Pancreas (tissue), 10 donors: Measurements from ENCODE around the gene PTCH2. TPM values are rescaled to one million over a fixed set of nuclear protein-coding genes. Genes with fewer than 3 reads are reported as not detected.

Source experiments
- ATAC-seq, 4 donors: fragments of 200-7000 bp; cut with Tn5 transposase; one replicate each; pipeline versions ENCODE4 v1.8.0 to v1.9.1; 2020; ENCODE audit warnings: mild to moderate bottlenecking in 4 of 4, moderate library complexity in 4 of 4
- DNase-seq, 6 donors: peaks; one replicate each; pipeline ENCODE4 v3.0.0-alpha.2; 2020
- FAIRE-seq: peaks from 2 replicates; lab custom pipeline; 2012; peaks lifted over from hg19 to GRCh38; lab: Jason Lieb, UNC
- H3K27ac ChIP-seq, 4 donors: fragments of 200-600 bp; sonication (generic); 1 replicate in 3 of 4; 2 replicates in 1 of 4; pipeline versions ENCODE4 v1.5.0 to v1.8.0; 2020
- H3K27me3 ChIP-seq, 4 donors: fragments of 200-600 bp; one replicate each; pipeline ENCODE4 v1.8.0; 2021
- H3K36me3 ChIP-seq, 3 donors: fragments of 200-600 bp; sonication (generic) in 1 of 3; one replicate each; pipeline versions ENCODE4 v1.5.0 to v1.8.0; 2020 to 2021
- H3K4me1 ChIP-seq, 3 donors: fragments of 200-600 bp; one replicate each; pipeline ENCODE4 v1.8.0; 2021
- H3K4me3 ChIP-seq, 4 donors: fragments of 200-600 bp; sonication (generic) in 2 of 4; one replicate each; pipeline versions ENCODE4 v1.5.0 to v1.8.0; 2020 to 2021
- H3K9me3 ChIP-seq, 4 donors: fragments of 200-600 bp; one replicate each; pipeline ENCODE4 v1.8.0; 2021
- CTCF ChIP-seq, 4 donors: fragments of 200-600 bp; sonication (generic) in 3 of 4; IDR thresholded peaks; one replicate each; pipeline versions ENCODE4 v1.5.0 to v1.8.0; 2021; ENCODE audit warnings: antibody characterized with exemption in 4 of 4
- WGBS, 2 donors: extraction: QIAGEN DNeasy Blood & Tissue Kit; methylation state at CpG; one replicate each; pipeline ENCODE4 v1.1.7; 2013; 5-methylcytosine and 5-hydroxymethylcytosine counted together
- intact Hi-C, 3 donors: fragments of 100-400 bp; cut with DNase I; formaldehyde crosslinking; loops; one replicate each; pipeline versions ENCODE4 v1.11.1 to v1.14.2; 2022
- polyA plus RNA-seq, 2 donors: library from polyadenylated mRNA; stranded (reverse); fragments of 200-250 nt; gene quantifications; one replicate each; pipeline ENCODE4 v1.2.3, GENCODE V29; 2013
- total RNA-seq, 6 donors: library from RNA; stranded (reverse); fragmentation: NEBNext Ultra II Directional in 4 of 6; extraction: Animal tissue kit (Norgen Biotek cat#: 25700) in 4 of 6; gene quantifications; one replicate each; pipeline versions ENCODE4 v1.2.1 to v1.2.4, GENCODE V29; 2021 to 2023
- donor health status: healthy with polysubstance abuse.
- donor health status: DM: no; HTN: no; CAD: no; lungs with moderate emphysema.
- donor health status: DM: no; HTN: no; CAD: no.
- donor health status: control.
- donor health status: control.
- donor health status: Bipolar disorder and iron deficiency.
- donor health status: DM: yes; HTN: yes; CAD: no.
- donor health status: DM: no; HTN: no; CAD: no.
- donor health status: DM: no; HTN: no; CAD: no.
- donor health status: DM: yes; HTN: yes; CAD: no.

Gene PTCH2
- total and polyA plus RNA-seq, 8 donors, result 0.16 to 1.8 (median 0.38) TPM

GRCh38 chr1:44803062-44803311 is 40.1 kb downstream of the PTCH2 start:
- WGBS, 2 donors, result 84 to 90% methylated on average over 9 of the region's 9 CpGs
- FAIRE-seq, result no peak
- H3K4me3 ChIP-seq, result no peak overlapping the region
- H3K9me3 ChIP-seq, result no peaks in the 10 kb centered on the region
- peaks cover 0 to 32% (median 10%) of the 10 kb centered on the region in 3 donors for H3K36me3 ChIP-seq
- TF ChIP-seq CTCF (IDR thresholded peaks at IDR 0.05), result no peak
- H3K4me1 ChIP-seq, result peaks cover 17 to 36% (median 22%) of the 10 kb centered on the region in 3 donors
- DNase-seq, result peak in 1 of 6 donors; percentile 33
- no peaks in the 10 kb centered on the region for H3K27me3 ChIP-seq
- intact Hi-C loops, result no loop called here
- no peak for ATAC-seq
- H3K27ac ChIP-seq, result no peak overlapping the region

GRCh38 chr1:44802306-44803061 is 40.6 kb downstream of the PTCH2 start:
- TF ChIP-seq CTCF (IDR thresholded peaks at IDR 0.05), result no peak
- DNase-seq (peak in 3 of 6 donors; percentile 34 to 66 (median 54)), ATAC-seq (no peak), FAIRE-seq (no peak)
- Histone ChIP-seq H3K27me3 (no peaks in the 10 kb centered on the region), H3K27ac (no peak overlapping the region), H3K36me3 (peaks cover 0 to 32% (median 10%) of the 10 kb centered on the region in 3 donors), H3K9me3 (no peaks in the 10 kb centered on the region), H3K4me3 (peak overlapping the region in 2 of 4 donors; percentile 79 to 93), H3K4me1 (peaks cover 12 to 31% (median 17%) of the 10 kb centered on the region in 3 donors)
- 86 to 90% methylated on average over 13 of the region's 13 CpGs for WGBS, 2 donors
- intact Hi-C loops, result no loop called here

GRCh38 chr1:44801491-44802305 is 41.4 kb downstream of the PTCH2 start:
- peaks cover 0 to 32% (median 10%) of the 10 kb centered on the region in 3 donors for H3K36me3 ChIP-seq
- H3K4me3 ChIP-seq, result peak overlapping the region in 2 of 4 donors; percentile 79 to 93
- WGBS, 2 donors, result 79 to 84% methylated on average over 13 of the region's 13 CpGs
- intact Hi-C loops, result no loop called here
- DNase-seq (peak in 4 of 6 donors; percentile 35 to 75 (median 44)), ATAC-seq (no peak), FAIRE-seq (no peak)
- H3K4me1 ChIP-seq, result peaks cover 6 to 24% (median 9%) of the 10 kb centered on the region in 3 donors
- no peak overlapping the region for H3K27ac ChIP-seq
- H3K9me3 ChIP-seq, result no peaks in the 10 kb centered on the region
- H3K27me3 ChIP-seq, result no peaks in the 10 kb centered on the region
- TF ChIP-seq CTCF (IDR thresholded peaks at IDR 0.05), result no peak

GRCh38 chr1:44799770-44800584 is 43.1 kb downstream of the PTCH2 start, which contains the start of gene PLK3:
Gene PLK3 (plus strand): TSS chr1:44800377. CDS start chr1:44800464, 87 bp downstream.
- peak within 1 kb of the TSS; percentile 87 to 95 (median 92) for H3K27ac ChIP-seq
- peaks cover 0 to 19% (median 10%) of the 10 kb centered on the region in 3 donors for H3K36me3 ChIP-seq
- H3K27me3 ChIP-seq, result no peaks in the 10 kb centered on the region
- peak; percentile 91 to 96 (median 94) for ATAC-seq
- no peaks in the 10 kb centered on the region for H3K9me3 ChIP-seq
- peak within 1 kb of the TSS; percentile 67 to 93 (median 80) for H3K4me3 ChIP-seq
- peak; percentile 76 to 93 (median 84) for TF ChIP-seq CTCF (IDR thresholded peaks at IDR 0.05)
- FAIRE-seq, result peak; percentile 53
- DNase-seq, result peak; percentile 96 to 99 (median 99)
- H3K4me1 ChIP-seq, result peaks cover 0 to 15% (median 3%) of the 10 kb centered on the region in 3 donors
- intact Hi-C loops, result loop anchor here in 1 of 3 donors (10.0 kb wide), 1 partner anchor 505 kb away; no protein-coding TSS in a partner anchor
- 0% methylated on average over 42 to 79 of the region's 79 CpGs for WGBS, 2 donors
